ENCODE measurements around the gene ECHS1. TPM values are rescaled to one million over a fixed set of nuclear protein-coding genes. Genes with fewer than 3 reads are reported as not detected.

The ECHS1 gene
- total and polyA plus RNA-seq, 12 donors, result 74.4 to 280 (median 138) TPM

DNA sequence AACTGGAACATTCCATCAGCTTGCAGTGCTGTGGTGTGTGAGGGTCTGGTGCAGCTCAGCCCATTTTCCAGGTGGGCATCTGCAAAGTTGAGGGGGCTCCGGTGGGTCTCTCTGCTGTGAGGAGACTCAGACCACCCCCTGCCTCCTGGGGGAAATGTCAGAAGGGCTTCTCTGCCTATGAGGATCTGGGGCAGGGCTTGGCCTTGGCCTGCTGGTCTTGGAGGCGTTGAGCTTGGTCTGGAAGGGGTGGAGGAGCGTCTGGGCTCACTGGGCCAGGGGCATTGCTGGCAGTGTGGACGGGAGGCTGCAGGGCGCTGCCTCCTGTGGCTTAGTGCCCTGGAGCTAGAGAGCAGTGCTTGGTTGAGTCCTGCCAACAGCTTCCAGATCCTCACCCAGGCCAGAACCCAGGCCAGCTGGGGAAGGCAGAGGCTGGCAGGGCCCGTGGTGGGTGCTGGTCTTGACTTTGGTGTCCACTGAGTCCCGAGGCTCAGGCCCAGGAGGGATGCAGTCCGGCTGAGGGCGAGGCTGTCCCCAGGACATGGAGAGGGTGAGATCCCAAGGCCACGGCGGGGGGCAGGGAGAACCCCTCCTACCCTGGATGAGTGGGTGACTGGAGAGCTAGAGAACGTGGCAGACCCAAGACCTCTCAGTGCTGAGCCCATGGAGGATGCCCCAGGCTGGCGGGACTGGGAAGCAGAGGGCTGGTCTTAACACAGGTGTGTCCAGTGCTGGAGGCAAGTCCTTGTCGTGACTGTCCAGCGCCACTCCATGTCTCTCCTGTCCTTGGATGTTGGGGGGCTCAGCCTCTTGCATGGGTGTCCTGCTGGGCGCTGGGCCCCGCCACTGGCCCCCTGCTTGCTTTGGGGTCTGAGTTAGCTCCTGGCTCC, 48.4 kb upstream of the ECHS1 start:
- Histone ChIP-seq H3K36me3 (replicated peaks in 1 of 2) (peaks cover 0 to 20% of the 10 kb centered on the region in 2 donors), H3K9me3 (replicated peaks in 1 of 3) (no peaks in the 10 kb centered on the region), H3K27ac (no peak overlapping the region), H3K4me1 (replicated peaks in 1 of 2) (peaks cover 0 to 3% of the 10 kb centered on the region in 2 donors), H3K27me3 (no peaks in the 10 kb centered on the region), H3K4me3 (no peak overlapping the region)
- TF ChIP-seq POLR2A (IDR thresholded peaks at IDR 0.05), result no peak
- TF ChIP-seq, protein P1, sequence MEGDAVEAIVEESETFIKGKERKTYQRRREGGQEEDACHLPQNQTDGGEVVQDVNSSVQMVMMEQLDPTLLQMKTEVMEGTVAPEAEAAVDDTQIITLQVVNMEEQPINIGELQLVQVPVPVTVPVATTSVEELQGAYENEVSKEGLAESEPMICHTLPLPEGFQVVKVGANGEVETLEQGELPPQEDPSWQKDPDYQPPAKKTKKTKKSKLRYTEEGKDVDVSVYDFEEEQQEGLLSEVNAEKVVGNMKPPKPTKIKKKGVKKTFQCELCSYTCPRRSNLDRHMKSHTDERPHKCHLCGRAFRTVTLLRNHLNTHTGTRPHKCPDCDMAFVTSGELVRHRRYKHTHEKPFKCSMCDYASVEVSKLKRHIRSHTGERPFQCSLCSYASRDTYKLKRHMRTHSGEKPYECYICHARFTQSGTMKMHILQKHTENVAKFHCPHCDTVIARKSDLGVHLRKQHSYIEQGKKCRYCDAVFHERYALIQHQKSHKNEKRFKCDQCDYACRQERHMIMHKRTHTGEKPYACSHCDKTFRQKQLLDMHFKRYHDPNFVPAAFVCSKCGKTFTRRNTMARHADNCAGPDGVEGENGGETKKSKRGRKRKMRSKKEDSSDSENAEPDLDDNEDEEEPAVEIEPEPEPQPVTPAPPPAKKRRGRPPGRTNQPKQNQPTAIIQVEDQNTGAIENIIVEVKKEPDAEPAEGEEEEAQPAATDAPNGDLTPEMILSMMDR (IDR thresholded peaks at IDR 0.05), result no peak
- 80 to 88% (median 85%) methylated on average over 3 to 16 of the region's 17 CpGs for WGBS, 4 donors
- intact Hi-C loops (cut with DNase I), result no loop called here
- DNase-seq, result peak in 1 of 7 donors; percentile 50

DNA sequence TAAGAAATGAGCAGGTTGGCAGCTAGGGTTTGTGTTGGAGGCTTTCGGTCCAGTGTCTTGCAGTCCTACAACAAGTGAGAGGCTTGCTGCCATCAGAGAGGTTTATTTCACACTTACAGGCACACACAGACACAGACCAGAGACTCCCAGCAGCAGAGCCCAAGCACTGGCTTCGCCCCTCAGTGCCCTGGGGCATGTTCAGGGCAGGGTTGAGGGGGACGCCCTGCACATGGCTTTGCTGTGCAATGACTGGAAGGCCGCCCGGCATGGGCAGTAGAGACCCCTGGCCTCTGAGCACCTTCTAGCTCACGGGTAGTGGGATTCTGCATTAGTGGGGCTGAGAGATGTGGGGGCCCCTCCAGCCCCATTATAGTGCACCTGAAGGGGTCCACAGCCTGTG, 47.4 kb upstream of the ECHS1 start:
- H3K27me3 ChIP-seq, result no peaks in the 10 kb centered on the region
- 50 to 98% (median 87%) methylated on average over 2 to 6 of the region's 6 CpGs for WGBS, 4 donors
- intact Hi-C loops (cut with DNase I), result no loop called here
- H3K27ac ChIP-seq, result no peak overlapping the region
- no peak overlapping the region for H3K4me3 ChIP-seq
- DNase-seq, result no peak
- TF ChIP-seq POLR2A (IDR thresholded peaks at IDR 0.05), result no peak
- TF ChIP-seq, protein P1 (IDR thresholded peaks at IDR 0.05), result no peak
- peaks cover 0 to 3% of the 10 kb centered on the region in 2 donors for H3K4me1 ChIP-seq (replicated peaks in 1 of 2)
- H3K36me3 ChIP-seq (replicated peaks in 1 of 2), result peaks cover 0 to 20% of the 10 kb centered on the region in 2 donors
- H3K9me3 ChIP-seq (replicated peaks in 1 of 3), result no peaks in the 10 kb centered on the region

DNA sequence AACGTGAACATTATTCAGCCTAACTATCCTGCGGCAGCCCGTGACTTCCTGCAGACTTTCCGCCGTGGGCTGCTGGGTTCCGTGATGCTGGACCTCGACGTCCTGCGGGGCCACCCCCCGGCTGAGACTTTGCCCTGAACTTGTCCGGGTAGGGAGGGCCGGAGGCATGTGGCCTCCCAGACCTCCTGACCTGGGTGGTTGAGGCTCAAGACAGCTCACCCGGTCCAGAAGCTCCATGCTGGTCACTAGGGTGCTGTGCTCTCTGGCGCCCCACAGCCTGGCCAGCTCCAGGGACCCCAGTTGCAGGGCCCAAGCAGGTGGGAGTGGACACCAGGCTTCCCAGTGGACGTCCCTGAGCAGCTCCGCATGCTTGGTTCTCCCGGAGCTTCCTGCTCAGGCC, 46.9 kb upstream of the ECHS1 start:
- Histone ChIP-seq H3K9me3 (replicated peaks in 1 of 3) (no peaks in the 10 kb centered on the region), H3K27me3 (no peaks in the 10 kb centered on the region), H3K4me3 (no peak overlapping the region), H3K27ac (no peak overlapping the region), H3K4me1 (replicated peaks in 1 of 2) (peaks cover 0 to 3% of the 10 kb centered on the region in 2 donors), H3K36me3 (replicated peaks in 1 of 2) (peaks cover 0 to 20% of the 10 kb centered on the region in 2 donors)
- DNase-seq, result peak in 1 of 7 donors; percentile 49
- WGBS, 4 donors, result 83 to 100% (median 94%) methylated on average over 3 to 17 of the region's 17 CpGs
- TF ChIP-seq, protein P1 (IDR thresholded peaks at IDR 0.05), result no peak
- no peak for TF ChIP-seq POLR2A (IDR thresholded peaks at IDR 0.05)
- intact Hi-C loops (cut with DNase I), result no loop called here

DNA sequence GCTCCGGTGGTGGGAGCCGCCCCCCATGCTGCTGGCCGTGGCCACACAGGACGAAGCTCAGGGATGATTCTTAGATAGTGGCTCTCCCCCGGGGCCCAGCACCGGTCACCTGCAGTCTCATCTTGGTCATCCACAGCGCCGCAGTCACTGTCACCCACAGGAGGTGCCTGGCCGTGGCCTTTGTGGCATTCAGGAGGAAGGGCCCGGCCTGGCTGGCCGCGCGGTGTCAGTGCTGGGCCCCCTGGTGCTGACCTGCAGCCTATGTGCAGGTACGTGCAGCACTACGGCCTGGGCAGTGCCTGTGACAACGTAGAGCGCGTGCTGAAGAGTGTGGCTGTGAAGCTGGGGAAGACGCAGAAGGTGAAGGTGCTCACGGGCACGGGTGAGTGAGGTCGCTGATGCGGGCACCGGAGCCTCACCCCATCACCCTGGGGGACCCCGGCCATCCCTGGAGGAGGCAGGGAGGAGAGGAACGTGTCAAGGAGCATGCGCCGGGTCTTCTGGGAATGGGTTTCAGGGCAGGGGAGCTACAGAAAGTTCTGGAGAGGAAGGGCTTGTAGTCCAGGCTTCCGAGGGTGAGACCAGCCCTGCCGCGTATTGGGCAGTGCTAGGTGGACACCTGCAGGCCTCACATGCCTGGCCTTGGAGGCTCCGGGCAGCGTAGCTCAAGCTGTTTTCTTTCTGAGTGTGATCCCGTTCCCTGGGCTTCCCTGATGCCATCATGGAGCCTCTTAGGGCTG, 46.2 kb upstream of the ECHS1 start:
- H3K36me3 ChIP-seq (replicated peaks in 1 of 2), result peaks cover 0 to 20% of the 10 kb centered on the region in 2 donors
- H3K4me1 ChIP-seq (replicated peaks in 1 of 2), result peaks cover 0 to 3% of the 10 kb centered on the region in 2 donors
- TF ChIP-seq, protein P1 (IDR thresholded peaks at IDR 0.05), result no peak
- no peak for TF ChIP-seq POLR2A (IDR thresholded peaks at IDR 0.05)
- H3K9me3 ChIP-seq (replicated peaks in 1 of 3), result no peaks in the 10 kb centered on the region
- DNase-seq, result peak in 1 of 7 donors; percentile 46
- no peak overlapping the region for H3K4me3 ChIP-seq
- H3K27me3 ChIP-seq, result no peaks in the 10 kb centered on the region
- intact Hi-C loops (cut with DNase I), result no loop called here
- H3K27ac ChIP-seq, result no peak overlapping the region
- 86 to 96% (median 94%) methylated on average over 10 to 34 of the region's 34 CpGs for WGBS, 4 donors
